Measurements from ENCODE around the gene SLC12A1. TPM values are rescaled to one million over a fixed set of nuclear protein-coding genes. Genes with fewer than 3 reads are reported as not detected.

SLC12A1 gene
- total RNA-seq, 1 donor from 2014 or later = not detected

- TF ChIP-seq CTCF (IDR thresholded peaks at IDR 0.05) = no peak
- no peak overlapping the region for H3K4me3 Mint-ChIP-seq
- POLR2A ChIA-PET = no interaction called here
- intact Hi-C loops (cut with micrococcal nuclease) = no loop called here
- no peaks in the 10 kb centered on the region for H3K36me3 Mint-ChIP-seq (ENCODE audit: low read depth)
- H3K27me3 Mint-ChIP-seq = peaks cover 6% of the 10 kb centered on the region
- no peaks in the 10 kb centered on the region for H3K9me3 Mint-ChIP-seq
- peaks cover 6% of the 10 kb centered on the region for H3K4me1 Mint-ChIP-seq
- ATAC-seq (ENCODE audit: low read depth) (no peak), DNase-seq (no peak)
- H3K27ac Mint-ChIP-seq = no peak overlapping the region
- CTCF ChIA-PET = no interaction called here
Measured at GRCh38 chr15:48281674-48282073, 75.6 kb downstream of the SLC12A1 start.

DNA sequence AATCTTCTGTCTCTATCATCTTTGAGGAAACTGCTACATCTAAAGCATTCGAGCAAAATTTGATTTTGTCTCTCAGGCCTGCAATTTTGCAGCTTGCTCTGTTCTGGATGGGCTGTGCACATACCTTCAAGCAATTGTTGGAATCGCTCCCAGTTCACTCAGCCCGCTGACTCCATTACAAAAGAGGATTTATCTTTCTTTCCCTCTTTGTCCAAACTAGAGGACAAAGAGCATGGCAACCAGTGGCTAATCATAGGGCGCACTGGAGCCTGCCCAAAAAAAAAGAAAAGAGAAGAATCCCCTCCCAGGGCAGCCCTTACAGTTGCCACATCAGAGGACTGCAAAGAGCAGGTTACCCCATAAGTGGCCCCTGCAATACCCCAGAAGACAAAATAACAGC is 76.1 kb downstream of the SLC12A1 start:
- TF ChIP-seq CTCF (IDR thresholded peaks at IDR 0.05) = no peak
- ChIA-PET CTCF (no interaction called here), POLR2A (no interaction called here)
- Mint-ChIP-seq H3K4me1 (peaks cover 6% of the 10 kb centered on the region), H3K36me3 (ENCODE audit: low read depth) (no peaks in the 10 kb centered on the region), H3K27ac (no peak overlapping the region), H3K9me3 (no peaks in the 10 kb centered on the region), H3K4me3 (no peak overlapping the region), H3K27me3 (peaks cover 6% of the 10 kb centered on the region)
- no peak for DNase-seq
- no peak for ATAC-seq (ENCODE audit: low read depth)
- intact Hi-C loops (cut with micrococcal nuclease) = no loop called here

DNA sequence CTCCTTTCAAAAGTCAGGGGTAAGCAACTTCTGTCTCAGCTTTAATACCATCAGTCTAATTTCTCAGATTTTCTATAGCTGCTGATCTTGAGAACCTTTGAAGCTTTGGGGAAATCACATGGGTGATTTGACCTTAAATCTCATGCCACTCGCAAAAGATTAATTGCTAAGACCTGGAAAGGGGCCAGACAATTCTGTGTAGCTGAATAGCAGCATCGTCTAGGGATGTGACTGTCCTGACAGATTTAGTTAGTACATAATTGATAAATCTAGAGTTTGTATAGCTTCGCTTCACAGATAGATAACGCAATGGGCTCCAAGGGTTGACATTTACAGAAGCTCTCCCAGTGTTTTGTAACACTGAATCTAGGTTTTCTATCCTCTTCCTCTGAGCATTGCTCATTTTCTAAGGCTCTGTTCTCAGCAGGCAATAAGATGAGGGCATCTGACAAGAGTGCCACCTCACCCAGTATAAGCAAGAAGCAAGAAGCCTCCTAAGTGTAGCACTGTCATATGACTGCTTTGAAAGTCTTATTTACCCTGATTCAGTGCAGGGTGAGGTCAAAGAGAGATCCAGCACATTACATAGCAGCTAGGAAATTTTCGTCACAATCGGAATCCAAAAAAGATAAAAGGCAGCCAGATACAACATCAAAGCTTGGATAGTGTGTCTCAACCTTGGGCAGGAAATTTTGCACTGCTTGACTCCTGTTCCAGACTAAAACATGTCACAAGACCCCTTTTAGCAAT is 77.5 kb downstream of the SLC12A1 start:
- Mint-ChIP-seq H3K9me3 (no peaks in the 10 kb centered on the region), H3K4me3 (no peak overlapping the region), H3K27ac (no peak overlapping the region), H3K4me1 (peaks cover 6% of the 10 kb centered on the region), H3K27me3 (peaks cover 6% of the 10 kb centered on the region), H3K36me3 (ENCODE audit: low read depth) (no peaks in the 10 kb centered on the region)
- DNase-seq (no peak), ATAC-seq (ENCODE audit: low read depth) (no peak)
- CTCF ChIA-PET = interaction anchor here (0.9 to 5.3 kb wide), 5 partner anchors 8 to 1088 kb away, joined by 3 to 38 read pairs (median 4); no protein-coding TSS in a partner anchor
- intact Hi-C loops (cut with micrococcal nuclease) = no loop called here
- no peak for TF ChIP-seq CTCF (IDR thresholded peaks at IDR 0.05)
- POLR2A ChIA-PET = no interaction called here

GRCh38 chr15:48285329-48286214 is 79.5 kb downstream of the SLC12A1 start:
- ChIA-PET CTCF (interaction anchor here (0.9 to 5.3 kb wide), 7 partner anchors 9 to 1974 kb away, joined by 3 to 38 read pairs (median 4); no protein-coding TSS in a partner anchor), POLR2A (no interaction called here)
- intact Hi-C loops (cut with micrococcal nuclease) = loop anchor here (1.0 kb wide), 3 partner anchors 67 to 1089 kb away; no protein-coding TSS in a partner anchor
- H3K9me3 Mint-ChIP-seq = no peaks in the 10 kb centered on the region
- H3K27me3 Mint-ChIP-seq = peaks cover 4% of the 10 kb centered on the region
- TF ChIP-seq CTCF (IDR thresholded peaks at IDR 0.05) = peak; percentile 69
- peak; percentile 28 for ATAC-seq (ENCODE audit: low read depth)
- no peak overlapping the region for H3K4me3 Mint-ChIP-seq
- no peaks in the 10 kb centered on the region for H3K36me3 Mint-ChIP-seq (ENCODE audit: low read depth)
- no peak overlapping the region for H3K27ac Mint-ChIP-seq
- H3K4me1 Mint-ChIP-seq = peaks cover 6% of the 10 kb centered on the region
- DNase-seq = no peak

- DNase-seq = no peak
- no peak for ATAC-seq (ENCODE audit: low read depth)
- no peak overlapping the region for H3K27ac Mint-ChIP-seq
- peaks cover 6% of the 10 kb centered on the region for H3K4me1 Mint-ChIP-seq
- no peaks in the 10 kb centered on the region for H3K36me3 Mint-ChIP-seq (ENCODE audit: low read depth)
- CTCF ChIA-PET = interaction anchor here (0.6 kb wide), 1 partner anchor 133 kb away, joined by 3 read pairs; no protein-coding TSS in a partner anchor
- intact Hi-C loops (cut with micrococcal nuclease) = no loop called here
- no peak overlapping the region for H3K4me3 Mint-ChIP-seq
- TF ChIP-seq CTCF (IDR thresholded peaks at IDR 0.05) = no peak
- POLR2A ChIA-PET = no interaction called here
- H3K9me3 Mint-ChIP-seq = no peaks in the 10 kb centered on the region
- peaks cover 2% of the 10 kb centered on the region for H3K27me3 Mint-ChIP-seq
Measured at GRCh38 chr15:48289628-48290027, 83.5 kb downstream of the SLC12A1 start.
